ENCODE data around the gene APC2.

APC2 gene

DNA sequence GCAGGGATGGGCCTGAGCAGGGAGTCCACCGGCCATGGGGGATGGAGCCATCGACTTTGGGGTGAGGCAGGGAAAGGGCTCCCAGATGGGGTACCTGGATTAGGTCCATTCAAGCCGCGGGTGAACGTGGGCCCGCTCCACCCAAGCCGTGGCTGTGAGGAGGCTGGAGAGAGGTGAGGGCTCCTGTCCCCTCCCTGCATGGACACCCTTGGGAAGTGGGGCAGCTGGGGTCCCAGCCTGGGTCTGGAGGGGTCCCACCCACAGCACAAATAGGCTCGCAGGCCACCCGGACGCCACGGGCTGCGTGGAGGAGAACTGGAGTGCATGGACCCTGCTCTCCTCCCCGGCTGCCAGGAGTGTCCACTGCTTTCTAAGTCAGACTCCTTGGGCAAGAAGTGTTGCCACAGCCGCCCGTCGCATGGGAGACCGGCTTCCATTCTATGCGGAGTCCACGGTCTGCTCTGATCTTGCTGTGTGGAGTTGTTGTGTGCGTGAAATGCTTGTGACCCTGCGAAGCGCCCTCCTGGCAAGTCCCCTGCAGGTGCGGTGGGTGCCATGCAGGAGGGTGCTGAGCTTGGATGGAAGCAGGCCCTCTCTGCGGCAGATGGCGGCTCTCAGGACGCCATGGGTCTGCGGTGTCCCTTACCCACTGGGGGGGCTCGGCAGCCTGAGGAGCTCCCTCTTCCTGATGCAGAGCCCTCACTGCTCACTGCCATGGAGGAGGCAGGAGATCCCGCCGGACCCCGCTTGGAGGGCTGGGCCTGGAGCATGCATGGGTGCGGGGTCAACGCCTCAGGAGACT lies 40.5 kb upstream of the APC2 start:
- TF ChIP-seq GATA3 (IDR thresholded peaks at IDR 0.05; ENCODE audit: low read depth, low read length), result no peak
- TF ChIP-seq GATA2 (IDR thresholded peaks at IDR 0.05; ENCODE audit: low read depth, low read length), result no peak

DNA sequence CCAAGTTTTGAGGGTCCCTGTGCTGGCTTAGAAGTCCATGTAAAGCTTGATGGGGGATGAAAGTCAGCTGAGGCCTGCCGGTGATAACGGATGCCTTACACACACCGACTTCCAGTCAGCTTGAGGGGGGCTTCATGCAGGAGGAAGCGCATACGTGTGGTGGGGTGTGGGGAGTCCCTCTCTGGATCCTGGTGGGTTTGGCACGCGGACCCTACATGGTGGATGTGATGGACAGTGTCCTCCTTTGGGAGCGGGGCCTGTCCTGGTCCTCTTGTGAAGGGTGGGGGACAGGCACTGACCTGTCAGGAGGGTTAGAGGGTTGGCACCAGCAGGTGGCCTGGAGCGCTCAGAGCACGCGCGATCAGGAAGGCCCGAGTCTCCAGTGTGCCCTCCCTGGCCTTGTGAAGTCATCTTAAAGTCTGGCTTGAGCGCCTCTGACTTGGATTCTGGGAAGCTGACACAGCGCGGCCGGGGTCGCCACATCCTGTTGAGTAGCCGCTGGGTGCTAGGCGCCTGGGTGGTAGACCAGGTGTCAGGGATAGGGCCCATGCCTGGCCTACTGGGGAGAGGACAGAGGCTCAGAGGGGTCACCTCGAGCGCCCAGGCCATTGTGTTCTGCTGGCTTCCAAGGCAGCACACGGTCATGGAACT lies 39.7 kb upstream of the APC2 start:
- no peak for TF ChIP-seq GATA2 (IDR thresholded peaks at IDR 0.05; ENCODE audit: low read depth, low read length)
- no peak for TF ChIP-seq GATA3 (IDR thresholded peaks at IDR 0.05; ENCODE audit: low read depth, low read length)

- TF ChIP-seq GATA3 (IDR thresholded peaks at IDR 0.05; ENCODE audit: low read depth, low read length), result no peak
Measured at GRCh38 chr19:1410789-1411188, 39.1 kb upstream of the APC2 start.

DNA sequence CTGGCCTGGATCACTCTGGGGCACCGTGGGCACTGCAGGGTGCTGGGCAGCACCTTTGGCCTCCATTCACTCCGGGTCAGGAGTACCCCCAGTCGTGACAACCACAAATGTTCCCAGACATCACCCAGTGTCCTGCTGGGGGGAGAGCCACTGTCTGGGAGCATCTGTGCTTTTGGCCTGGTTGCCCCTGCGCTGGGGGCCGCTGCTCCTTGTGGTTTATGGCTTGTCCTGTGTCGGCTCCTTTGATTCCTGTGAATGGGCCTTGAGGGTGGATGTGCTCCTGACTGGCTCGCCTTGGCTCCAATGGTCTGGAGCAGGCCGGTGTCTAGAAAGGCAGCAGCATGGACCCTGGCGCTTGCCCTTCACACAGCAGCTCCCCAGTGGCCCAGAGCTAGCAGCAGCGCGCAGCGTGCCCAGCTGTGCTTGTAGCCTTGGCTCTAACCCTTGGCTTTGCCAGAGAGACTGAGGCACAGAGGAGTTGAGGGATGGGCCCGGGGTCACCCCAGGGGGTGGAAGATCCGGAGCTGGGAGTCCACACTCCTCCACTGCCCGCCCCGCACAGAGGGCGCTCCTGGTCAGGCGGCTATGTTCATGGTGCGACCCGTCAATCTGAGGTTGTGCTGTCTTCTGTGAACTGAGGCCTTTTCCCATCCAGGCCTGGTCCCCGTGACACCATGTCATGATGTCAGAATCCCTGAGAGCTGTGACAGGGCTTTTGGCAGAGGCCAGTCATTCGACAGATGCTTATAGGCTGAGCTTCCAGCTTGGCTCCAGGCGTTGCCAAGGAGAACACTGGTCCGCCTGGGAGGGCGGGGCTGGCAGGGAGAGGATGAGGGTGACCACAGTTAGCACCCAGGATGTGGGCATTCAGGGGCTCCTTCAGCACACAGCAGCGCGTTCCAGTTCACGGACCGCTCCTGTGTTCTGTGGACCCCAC lies 38.4 kb upstream of the APC2 start:
- TF ChIP-seq GATA3 (IDR thresholded peaks at IDR 0.05; ENCODE audit: low read depth, low read length), result no peak
- no peak for TF ChIP-seq GATA2 (IDR thresholded peaks at IDR 0.05; ENCODE audit: low read depth, low read length)

DNA sequence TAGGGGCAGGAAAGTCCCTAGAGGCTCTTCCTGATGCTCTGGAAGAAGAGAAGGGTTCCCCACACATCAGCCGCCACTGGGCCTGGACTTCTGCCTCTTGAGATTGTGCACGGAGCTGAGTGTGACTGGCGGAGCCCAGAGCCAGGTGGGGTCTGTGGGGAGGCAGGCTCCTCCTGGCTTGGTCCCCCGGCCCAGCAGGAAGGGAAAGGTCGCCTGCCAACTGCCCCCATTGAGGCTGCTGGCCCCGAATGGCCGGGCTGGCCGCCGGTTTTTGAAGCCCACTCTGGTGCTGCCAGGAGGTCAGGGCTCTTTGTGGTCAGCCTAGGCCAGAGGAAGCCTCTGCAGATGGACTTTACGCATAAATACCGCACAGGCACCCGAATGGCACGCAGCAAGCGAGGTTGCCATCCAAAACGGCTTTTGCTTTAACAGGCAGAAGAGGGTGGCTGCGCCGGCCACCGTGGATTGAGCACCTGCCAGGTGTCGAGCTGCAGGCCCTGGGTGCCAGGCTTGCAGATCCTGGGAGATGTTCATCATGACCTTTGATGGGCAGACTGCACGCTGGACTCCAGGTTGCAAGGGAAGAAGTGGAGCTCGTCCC lies 37.5 kb upstream of the APC2 start:
- no peak for TF ChIP-seq GATA3 (IDR thresholded peaks at IDR 0.05; ENCODE audit: low read depth, low read length)
- no peak for TF ChIP-seq GATA2 (IDR thresholded peaks at IDR 0.05; ENCODE audit: low read depth, low read length)

DNA sequence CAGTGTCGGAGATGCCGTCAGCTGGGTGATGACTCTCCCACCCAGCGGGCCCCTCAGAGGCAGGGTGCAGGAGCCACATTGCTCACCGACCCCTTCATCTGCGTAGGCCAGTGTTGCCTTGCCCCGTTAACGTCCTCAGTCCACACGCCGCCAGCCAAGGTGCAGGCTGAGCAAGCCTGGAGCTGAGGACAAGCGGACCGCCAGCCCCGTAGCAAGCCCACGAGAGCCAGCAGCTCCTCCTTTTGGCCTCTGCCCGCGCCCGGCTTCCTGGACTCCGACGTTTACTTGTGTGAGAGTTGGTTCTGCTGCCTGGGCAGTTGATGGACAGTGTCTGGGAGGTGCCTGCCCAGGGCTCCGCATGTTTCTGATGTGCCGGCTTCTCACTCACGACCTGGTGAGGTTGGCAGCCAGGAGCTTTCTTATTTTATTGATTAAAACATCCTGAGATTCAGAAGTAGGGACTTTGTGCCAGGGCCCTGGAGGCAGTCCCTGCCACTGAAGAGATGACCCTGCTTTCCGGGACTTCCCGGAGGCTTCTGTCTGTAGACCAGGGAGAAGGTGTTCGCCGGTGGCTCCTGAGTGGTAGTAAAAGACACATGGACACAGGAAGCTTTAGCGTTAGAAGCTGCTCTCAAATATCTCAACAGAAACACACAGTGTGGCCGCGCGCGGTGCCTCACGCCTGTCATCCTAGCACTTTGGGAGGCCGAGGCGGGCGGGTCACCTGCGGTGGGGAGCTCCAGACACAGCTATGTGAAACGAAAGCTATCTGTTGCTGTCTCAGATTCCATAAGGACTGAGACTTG lies 36.7 kb upstream of the APC2 start:
- no peak for TF ChIP-seq GATA3 (IDR thresholded peaks at IDR 0.05; ENCODE audit: low read depth, low read length)
- TF ChIP-seq GATA2 (IDR thresholded peaks at IDR 0.05; ENCODE audit: low read depth, low read length), result no peak

- TF ChIP-seq GATA2 (IDR thresholded peaks at IDR 0.05; ENCODE audit: low read depth, low read length) (no peak), GATA3 (IDR thresholded peaks at IDR 0.05; ENCODE audit: low read depth, low read length) (no peak)
Measured at GRCh38 chr19:1416014-1416841, 33.7 kb upstream of the APC2 start.

DNA sequence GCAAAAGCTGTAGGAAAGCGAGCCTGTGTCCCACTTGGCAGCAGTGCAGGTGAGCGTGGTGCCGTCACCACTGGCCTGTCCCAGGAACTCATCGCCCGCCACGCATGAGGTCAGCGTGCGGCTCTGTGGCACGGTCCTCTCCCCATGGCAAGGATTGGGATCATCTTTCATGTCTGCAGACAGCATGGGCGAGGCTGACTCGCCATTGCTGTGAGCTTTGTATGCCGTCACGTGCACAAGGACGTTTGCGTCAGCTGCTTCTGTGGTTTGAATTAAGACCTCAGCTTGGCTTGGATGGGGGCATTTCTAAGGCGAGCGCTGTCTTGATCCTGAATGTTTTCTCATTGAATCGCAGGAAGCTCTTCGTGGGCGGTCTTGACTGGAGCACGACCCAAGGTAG lies 32.8 kb upstream of the APC2 start:
- TF ChIP-seq GATA2 (IDR thresholded peaks at IDR 0.05; ENCODE audit: low read depth, low read length), result no peak
- no peak for TF ChIP-seq GATA3 (IDR thresholded peaks at IDR 0.05; ENCODE audit: low read depth, low read length)

- TF ChIP-seq GATA2 (IDR thresholded peaks at IDR 0.05; ENCODE audit: low read depth, low read length), result no peak
- TF ChIP-seq GATA3 (IDR thresholded peaks at IDR 0.05; ENCODE audit: low read depth, low read length), result no peak
Measured at GRCh38 chr19:1417681-1418495, 32.0 kb upstream of the APC2 start.

- TF ChIP-seq GATA3 (IDR thresholded peaks at IDR 0.05; ENCODE audit: low read depth, low read length) (no peak), GATA2 (IDR thresholded peaks at IDR 0.05; ENCODE audit: low read depth, low read length) (no peak)
Measured at GRCh38 chr19:1418496-1418775, 31.5 kb upstream of the APC2 start.

DNA sequence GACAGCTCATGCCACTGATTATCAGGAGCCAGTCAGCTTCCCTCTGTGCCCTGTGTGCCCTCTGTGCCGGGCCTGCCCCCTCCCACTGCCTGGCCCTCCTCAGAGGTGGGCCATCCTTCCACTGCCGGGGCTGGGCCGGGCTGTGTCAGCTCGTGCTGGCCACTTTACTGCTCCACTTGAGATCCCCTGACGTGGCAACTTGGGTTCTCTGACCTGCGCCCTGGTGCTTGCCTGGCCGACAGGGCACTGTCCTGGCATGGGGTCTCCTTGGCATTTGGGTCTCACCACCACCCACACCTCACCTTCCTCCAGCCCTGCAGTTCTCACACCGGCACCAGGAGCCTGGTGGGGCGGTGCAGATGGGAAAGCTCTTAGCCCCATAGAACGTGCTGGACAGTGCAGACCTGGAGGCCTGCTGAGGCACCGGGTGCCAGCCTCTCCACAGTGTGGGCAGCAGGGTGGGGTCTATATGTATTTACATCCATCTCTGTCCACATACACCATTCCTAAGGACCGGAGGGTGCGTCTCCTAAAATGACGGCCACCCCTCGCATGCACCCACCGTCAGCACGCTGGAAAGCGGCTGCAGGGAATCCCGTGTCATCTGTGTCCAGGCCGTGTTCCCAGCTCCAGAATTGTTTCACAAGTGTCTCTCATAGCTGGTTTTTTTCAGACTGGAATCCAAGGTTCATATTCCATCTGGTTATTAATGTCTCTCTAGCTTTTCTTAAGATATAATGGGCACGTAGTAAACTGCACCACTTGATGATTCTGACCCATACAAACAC lies 30.8 kb upstream of the APC2 start:
- TF ChIP-seq GATA2 (IDR thresholded peaks at IDR 0.05; ENCODE audit: low read depth, low read length) (no peak), GATA3 (IDR thresholded peaks at IDR 0.05; ENCODE audit: low read depth, low read length) (no peak)

All from SH-SY5Y (cell line).